Thyroid gland (tissue), 4 donors: Measurements from ENCODE around the gene MAGOHB.
A peak's percentile ranks its signal among the peaks of the same experiment; 100 is the strongest.

Experiments used
- CTCF ChIP-seq, 6 experiments: fragments of 200-600 bp in 3 of 6; fragments of 450-650 bp in 3 of 6; sonication (generic) in 3 of 6; IDR thresholded peaks; one replicate each; pipeline ENCODE4 v1.5.1; 2016 to 2019; ENCODE audit warnings: antibody characterized with exemption in 6 of 6, mild to moderate bottlenecking in 2 of 6, inconsistent platforms in 1 of 6, moderate library complexity in 1 of 6
- POLR2A ChIP-seq, 2 donors: fragments of 450-650 bp; IDR thresholded peaks; one replicate each; pipeline ENCODE4 v1.6.1; 2017; ENCODE audit warnings: antibody characterized with exemption in 2 of 2, mild to moderate bottlenecking in 2 of 2, moderate library complexity in 1 of 2

- peak in 5 of 6 experiments; percentile 32 to 75 (median 65) for TF ChIP-seq CTCF (IDR thresholded peaks at IDR 0.05)
- TF ChIP-seq POLR2A (IDR thresholded peaks at IDR 0.05): no peak
These were observed 51.0 kb downstream of the MAGOHB start for GRCh38 chr12:10562306-10562933.
